Astrocyte of the spinal cord (primary cell): Measurements from ENCODE around the gene SERPINA1.
"Not testable (repeated sequence)": the region's sequence is repeated elsewhere in the genome, so short reads cannot be mapped to it uniquely, and the experiment has no call there.

ENCODE experiments used
- DNase-seq: peaks from one replicate; pipeline ENCODE4 v3.0.0; 2011; ENCODE audit warnings: low read depth, low spot score
- H3K4me3 ChIP-seq: 2 replicates; pipeline ENCODE4 v1.5.1; 2011; ENCODE audit warnings: low read depth, mild to moderate bottlenecking, low read length, moderate library complexity
- in situ Hi-C: cut with HindIII; loops from 2 replicates; pipeline ENCODE4 v1.10.0; 2017; ENCODE audit warnings: low sequenced_read_pairs
- TF ChIP-seq, protein P1 (sequence below): IDR thresholded peaks from 2 replicates; pipeline ENCODE4 v1.5.1; 2012; ENCODE audit warnings: low read depth, mild to moderate bottlenecking, low read length, inconsistent platforms

The SERPINA1 gene

DNA sequence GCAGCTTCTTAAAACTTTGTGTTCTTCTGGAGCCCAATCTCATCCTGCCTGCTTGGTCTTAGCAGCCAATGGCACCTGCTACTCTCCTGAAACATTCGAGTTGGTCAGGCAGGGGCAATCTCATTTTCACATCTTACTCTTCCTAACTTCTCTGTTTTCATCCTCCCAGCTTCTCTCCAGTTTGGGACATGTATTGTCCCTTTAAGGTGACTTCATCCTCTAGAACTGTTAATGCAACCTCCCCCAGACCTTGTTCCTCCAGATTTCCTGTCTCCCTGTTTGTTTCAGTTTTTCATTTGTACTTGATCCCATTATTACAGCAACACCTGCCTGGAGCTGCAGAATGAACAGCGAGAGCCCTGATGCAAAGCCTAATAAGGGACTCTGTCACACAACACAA is 32.9 kb upstream of the SERPINA1 start:
- in situ Hi-C loops: no loop called here
- TF ChIP-seq, protein P1, sequence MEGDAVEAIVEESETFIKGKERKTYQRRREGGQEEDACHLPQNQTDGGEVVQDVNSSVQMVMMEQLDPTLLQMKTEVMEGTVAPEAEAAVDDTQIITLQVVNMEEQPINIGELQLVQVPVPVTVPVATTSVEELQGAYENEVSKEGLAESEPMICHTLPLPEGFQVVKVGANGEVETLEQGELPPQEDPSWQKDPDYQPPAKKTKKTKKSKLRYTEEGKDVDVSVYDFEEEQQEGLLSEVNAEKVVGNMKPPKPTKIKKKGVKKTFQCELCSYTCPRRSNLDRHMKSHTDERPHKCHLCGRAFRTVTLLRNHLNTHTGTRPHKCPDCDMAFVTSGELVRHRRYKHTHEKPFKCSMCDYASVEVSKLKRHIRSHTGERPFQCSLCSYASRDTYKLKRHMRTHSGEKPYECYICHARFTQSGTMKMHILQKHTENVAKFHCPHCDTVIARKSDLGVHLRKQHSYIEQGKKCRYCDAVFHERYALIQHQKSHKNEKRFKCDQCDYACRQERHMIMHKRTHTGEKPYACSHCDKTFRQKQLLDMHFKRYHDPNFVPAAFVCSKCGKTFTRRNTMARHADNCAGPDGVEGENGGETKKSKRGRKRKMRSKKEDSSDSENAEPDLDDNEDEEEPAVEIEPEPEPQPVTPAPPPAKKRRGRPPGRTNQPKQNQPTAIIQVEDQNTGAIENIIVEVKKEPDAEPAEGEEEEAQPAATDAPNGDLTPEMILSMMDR: no peak
- no peak for DNase-seq
- no peak overlapping the region for H3K4me3 ChIP-seq

- H3K4me3 ChIP-seq, DNase-seq, in situ Hi-C loops: not testable (repeated sequence)
Measured at GRCh38 chr14:94417497-94418205, 29.2 kb upstream of the SERPINA1 start.

- no peak for DNase-seq
- no peak overlapping the region for H3K4me3 ChIP-seq
- in situ Hi-C loops: no loop called here
- TF ChIP-seq, protein P1: peak; percentile 28
Measured at GRCh38 chr14:94412671-94413638, 24.6 kb upstream of the SERPINA1 start.

DNA sequence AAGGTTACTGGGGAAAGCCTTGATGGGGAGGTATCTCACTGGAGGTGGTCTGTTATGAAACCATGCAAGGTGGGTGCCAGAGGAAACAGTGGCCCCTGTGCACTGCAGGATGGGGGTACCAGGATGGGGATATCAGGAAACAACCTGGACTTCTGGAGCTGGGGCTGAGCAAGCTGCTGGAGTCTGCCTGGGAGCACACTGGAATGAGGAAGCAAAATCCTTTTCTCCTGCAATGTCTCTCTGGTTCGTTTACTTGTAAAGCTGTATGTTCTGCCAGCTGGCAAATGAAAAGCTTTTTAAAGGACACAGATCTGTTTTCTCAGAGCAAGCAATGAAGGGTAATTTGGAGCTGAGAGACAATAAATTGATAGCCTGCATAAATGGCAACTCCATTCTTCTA is 23.2 kb upstream of the SERPINA1 start:
- TF ChIP-seq, protein P1: no peak
- in situ Hi-C loops: no loop called here
- no peak overlapping the region for H3K4me3 ChIP-seq
- no peak for DNase-seq

DNA sequence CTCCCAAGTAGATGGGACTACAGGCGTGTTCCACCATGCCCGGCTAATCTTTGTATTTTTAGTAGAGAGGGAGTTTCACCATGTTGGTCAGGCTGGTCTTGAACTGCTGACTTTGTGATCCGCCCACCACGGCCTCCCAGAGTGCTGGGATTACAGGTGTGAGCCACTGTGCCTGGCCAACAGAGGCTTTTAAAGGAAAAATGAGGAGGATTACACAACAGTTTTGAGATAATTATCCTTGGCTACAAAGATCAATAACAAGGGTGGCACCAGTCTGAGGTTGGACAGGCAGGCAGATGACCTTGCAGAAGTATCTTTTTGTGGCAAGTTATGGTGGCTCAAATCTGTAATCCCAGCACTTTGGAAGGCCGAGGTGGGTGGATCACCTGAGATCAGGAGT is 21.0 kb upstream of the SERPINA1 start:
- in situ Hi-C loops, H3K4me3 ChIP-seq, DNase-seq: not testable (repeated sequence)

GRCh38 chr14:94408546-94409095 is 20.2 kb upstream of the SERPINA1 start:
- TF ChIP-seq, protein P1: no peak
- no peak overlapping the region for H3K4me3 ChIP-seq
- no peak for DNase-seq
- in situ Hi-C loops: no loop called here

- in situ Hi-C loops: no loop called here
- H3K4me3 ChIP-seq: no peak overlapping the region
- TF ChIP-seq, protein P1: no peak
- no peak for DNase-seq
Measured at GRCh38 chr14:94407906-94408305, 19.5 kb upstream of the SERPINA1 start.
